HG03175 (cell line): ENCODE measurements around the gene SOX30.

Source experiments
- ATAC-seq: cut with Tn5 transposase; IDR thresholded peaks from one replicate; pipeline ENCODE4 v1.9.1; 2021; ENCODE audit warnings: mild to moderate bottlenecking, moderate library complexity; ENCODE audit not compliant: unreplicated experiment

The SOX30 gene

DNA sequence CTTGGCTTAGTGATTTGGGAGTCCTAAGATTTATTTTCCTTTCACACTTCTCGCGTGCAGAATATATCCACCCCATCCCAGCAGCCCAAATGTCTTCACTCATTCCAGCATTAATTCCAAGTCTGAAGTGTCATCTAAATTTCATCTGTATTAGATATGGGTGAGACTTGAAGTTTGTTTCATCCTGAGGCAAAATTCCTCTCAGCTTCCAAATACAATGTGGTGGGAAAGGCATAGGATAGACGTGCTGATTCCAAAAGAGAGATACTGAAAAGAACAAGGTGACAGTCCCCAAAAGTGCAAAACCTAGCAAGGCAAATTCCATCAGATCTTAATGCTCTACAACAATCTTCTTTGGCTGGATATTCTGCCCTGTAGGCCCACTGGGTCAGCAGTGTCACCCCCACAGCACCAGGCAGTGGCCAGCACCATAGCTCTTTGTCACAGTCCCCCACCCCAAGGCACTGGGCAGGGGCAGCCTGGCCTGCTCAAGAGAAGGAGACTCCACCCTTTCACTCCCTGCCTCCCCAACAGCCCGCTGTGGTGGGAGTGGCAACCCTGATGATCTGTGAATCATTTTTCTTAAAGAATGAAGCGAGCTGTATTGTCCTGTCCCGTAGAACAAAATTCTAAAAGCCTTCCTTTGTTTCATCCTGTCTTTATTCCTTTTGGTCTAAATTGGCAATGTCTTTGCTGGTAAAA is 74.0 kb downstream of the SOX30 start:
- no peak for ATAC-seq

DNA sequence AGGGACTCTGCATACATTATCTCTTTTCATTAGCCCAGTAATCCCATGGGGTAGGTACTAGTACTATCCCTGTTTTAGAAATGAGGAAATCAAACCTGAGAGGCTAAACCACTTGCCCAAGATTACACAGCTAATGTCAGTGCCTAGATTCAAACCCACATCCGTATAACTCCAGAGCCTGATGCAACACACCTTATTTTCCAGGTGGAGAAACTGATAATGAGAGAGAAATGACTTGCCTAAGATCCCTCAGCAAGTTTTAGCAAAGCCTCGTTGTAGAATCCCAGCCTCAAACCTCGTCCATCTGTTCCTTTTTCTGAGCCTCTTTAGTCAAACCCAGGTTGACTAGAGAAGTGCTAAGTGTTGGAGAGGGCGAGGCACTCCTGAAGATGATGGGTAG is 75.6 kb downstream of the SOX30 start:
- no peak for ATAC-seq
